ENCODE results near the gene TMX2. TPM values are rescaled to one million over a fixed set of nuclear protein-coding genes. Genes with fewer than 3 reads are reported as not detected.

TMX2 gene
- total and polyA plus RNA-seq, 9 of the 15 experiments (the other 6 are each of a cell fraction or from before 2014, with no cell fraction given): 176 to 433 (median 227) TPM

- TF ChIP-seq GATAD2A (IDR thresholded peaks at IDR 0.05): no peak
- peak; percentile 45; the same call in 1 of the 2 replicates for TF ChIP-seq HLTF (IDR thresholded peaks at IDR 0.05)
- no peak for TF ChIP-seq SRSF3 (IDR thresholded peaks at IDR 0.05; ENCODE audit: insufficient read depth, low read length)
- TF ChIP-seq MAFF (IDR thresholded peaks at IDR 0.05; ENCODE audit: low read length): peak; percentile 72
- no peak for TF ChIP-seq ZNF583 (CRISPR knock-in tag; IDR thresholded peaks at IDR 0.05)
- no peak for TF ChIP-seq ZNF586 (CRISPR knock-in tag; conservative IDR thresholded peaks at IDR 0.05)
- no peak for TF ChIP-seq ZSCAN29 (IDR thresholded peaks at IDR 0.05)
- TF ChIP-seq NCOA1 (IDR thresholded peaks at IDR 0.05; ENCODE audit: low read depth): peak; percentile 51
- no peak for TF ChIP-seq SOX6 (IDR thresholded peaks at IDR 0.05)
- TF ChIP-seq TBP (optimal IDR thresholded peaks at IDR 0.05; ENCODE audit: low read depth, low read length): peak; percentile 66
- peak; percentile 93 for TF ChIP-seq ZKSCAN1 (IDR thresholded peaks at IDR 0.05; ENCODE audit: low read depth, low read length)
- no peak for TF ChIP-seq E2F3 (CRISPR knock-in tag; IDR thresholded peaks at IDR 0.05)
- TF ChIP-seq ZNF184 (CRISPR knock-in tag; IDR thresholded peaks at IDR 0.05): no peak
- TF ChIP-seq PRMT5 (CRISPR knock-in tag; IDR thresholded peaks at IDR 0.05): no peak
- TF ChIP-seq MAFK (IDR thresholded peaks at IDR 0.05; ENCODE audit: low read length): no peak
- peak; percentile 62; the same call in 1 of the 2 replicates for TF ChIP-seq TOE1 (IDR thresholded peaks at IDR 0.05; ENCODE audit: borderline replicate concordance)
- TF ChIP-seq TOE1 (CRISPR knock-in tag; IDR thresholded peaks at IDR 0.05; ENCODE audit: borderline replicate concordance, low read depth): no peak
- TF ChIP-seq NFATC3 (IDR thresholded peaks at IDR 0.05): no peak
- TF ChIP-seq SMAD1 (IDR thresholded peaks at IDR 0.05; ENCODE audit: low read depth, low read length, partially characterized antibody): peak; percentile 72
- TF ChIP-seq CCAR2 (IDR thresholded peaks at IDR 0.05; ENCODE audit: low read depth, low read length): no peak
- TF ChIP-seq RBM25 (IDR thresholded peaks at IDR 0.05; ENCODE audit: low read depth, low read length, severe bottlenecking): peak; percentile 25
- 0 out of 2 replicates have a peak, but pooled peaks have one; percentile 9 for TF ChIP-seq MYC (IDR thresholded peaks at IDR 0.05; ENCODE audit: low read depth, low read length)
- TF ChIP-seq MYC (CRISPR knock-in tag; IDR thresholded peaks at IDR 0.05; ENCODE audit: borderline replicate concordance, low read depth): no peak
- no peak for TF ChIP-seq CREB1 (IDR thresholded peaks at IDR 0.05)
- no peak for TF ChIP-seq CREB1 (CRISPR knock-in tag; IDR thresholded peaks at IDR 0.05)
- TF ChIP-seq GABPA (tag; conservative IDR thresholded peaks at IDR 0.05; ENCODE audit: low read depth): peak; percentile 85
- TF ChIP-seq WHSC1 (IDR thresholded peaks at IDR 0.05; ENCODE audit: low read length): no peak
- no peak for TF ChIP-seq NCOA6 (IDR thresholded peaks at IDR 0.05)
- no peak for TF ChIP-seq PURB (CRISPR knock-in tag; IDR thresholded peaks at IDR 0.05; ENCODE audit: low read depth)
- no peak for TF ChIP-seq SMARCB1 (IDR thresholded peaks at IDR 0.05; ENCODE audit: insufficient read length, low read depth)
- TF ChIP-seq MCM5 (IDR thresholded peaks at IDR 0.05; ENCODE audit: low read depth): no peak
- TF ChIP-seq ARID3B (CRISPR knock-in tag; IDR thresholded peaks at IDR 0.05; ENCODE audit: borderline replicate concordance): no peak
- TF ChIP-seq EP400 (IDR thresholded peaks at IDR 0.05): peak; percentile 68; the same call in 1 of the 2 replicates
- 0 out of 2 replicates have a peak, but pooled peaks have one; percentile 31 for TF ChIP-seq FOXJ2 (tag; IDR thresholded peaks at IDR 0.05)
- no peak for TF ChIP-seq ILF3 (IDR thresholded peaks at IDR 0.05; ENCODE audit: borderline replicate concordance)
These were observed 45.2 kb upstream of the TMX2 start (continued) for GRCh38 chr11:57667117-57667735.
